Cerebellar nuclear complex (tissue), 1 donor: ENCODE data around the gene EYS.
"Not testable (repeated sequence)": the region's sequence is repeated elsewhere in the genome, so short reads cannot be mapped to it uniquely, and the experiment has no call there.

Experiments
- DNase-seq, 2 experiments: peaks; one replicate each; lab custom pipeline; 2025; lab: John Stamatoyannopoulos, UW

EYS gene

DNA sequence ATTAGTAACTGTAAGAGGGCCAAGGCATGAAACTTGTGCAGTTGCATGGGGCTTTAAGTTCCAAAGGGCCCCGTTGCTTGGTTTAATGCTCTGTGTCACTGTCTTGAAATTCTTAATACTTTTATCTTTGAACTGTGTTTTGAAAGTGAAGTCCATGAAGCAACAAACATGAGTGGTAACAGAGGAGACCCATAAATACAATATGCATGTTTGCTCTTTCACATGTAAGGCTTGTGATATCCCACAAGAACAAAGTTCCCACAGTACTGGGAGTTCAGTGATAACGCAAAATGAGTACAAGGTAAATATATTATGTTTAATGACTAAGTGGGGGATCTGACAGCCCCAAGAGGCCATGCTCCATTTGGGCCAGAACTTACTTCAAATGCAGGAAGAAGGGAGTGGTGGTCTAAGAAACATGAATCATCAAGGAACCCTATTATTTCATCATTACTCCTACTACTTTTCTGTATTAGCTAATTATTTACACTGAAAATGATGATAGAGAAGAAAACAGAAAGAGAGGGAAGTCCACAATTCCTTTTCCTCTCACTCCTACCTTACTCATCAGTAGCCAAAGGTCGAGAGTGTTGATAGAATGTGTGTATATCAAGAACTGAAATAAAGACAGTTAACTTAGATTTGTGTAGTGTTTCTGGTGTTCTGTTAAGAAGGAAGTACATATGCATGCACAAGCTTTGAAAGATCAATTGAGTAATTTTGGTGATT, 1914.1 kb downstream of the EYS start:
- no peak for DNase-seq

DNA sequence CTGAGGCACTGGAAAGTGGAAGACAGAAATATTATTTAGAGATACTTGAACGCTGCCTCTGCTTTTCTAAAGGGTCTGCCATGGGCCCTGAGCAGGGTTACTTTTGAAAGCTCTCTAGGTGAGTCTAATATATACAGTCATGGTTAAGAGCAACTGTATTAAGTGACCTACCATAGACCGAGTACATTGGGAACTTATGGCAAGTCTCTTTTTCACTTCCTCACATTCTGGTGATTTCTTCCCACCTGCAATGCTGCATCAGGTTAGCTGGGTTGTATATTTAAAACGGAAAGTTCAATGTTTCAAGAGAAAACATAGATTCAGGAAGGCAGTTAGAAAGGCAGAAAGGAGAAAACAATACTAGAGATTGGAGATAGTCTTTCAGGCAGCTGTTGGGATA, 1916.7 kb downstream of the EYS start:
- DNase-seq, result no peak

DNA sequence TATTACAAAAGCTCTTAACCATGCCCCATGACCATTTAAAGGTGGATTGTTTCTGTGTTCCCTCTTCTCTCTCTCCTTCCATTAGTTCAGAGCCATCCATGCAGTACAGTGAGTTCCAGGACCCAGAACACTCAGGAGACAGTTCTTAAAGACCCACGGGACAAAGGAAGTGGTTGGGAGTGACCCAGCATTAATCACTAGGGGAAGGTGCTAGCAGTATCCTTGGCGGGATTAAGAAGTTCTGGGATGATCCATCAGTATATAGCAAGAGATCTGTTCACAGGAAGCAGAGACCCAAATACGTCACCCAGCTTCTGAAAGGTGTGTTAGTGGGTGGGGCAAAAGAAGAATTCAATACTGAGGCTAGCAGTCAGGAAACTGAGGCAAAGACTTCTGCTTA, 1917.3 kb downstream of the EYS start:
- DNase-seq, result no peak

DNA sequence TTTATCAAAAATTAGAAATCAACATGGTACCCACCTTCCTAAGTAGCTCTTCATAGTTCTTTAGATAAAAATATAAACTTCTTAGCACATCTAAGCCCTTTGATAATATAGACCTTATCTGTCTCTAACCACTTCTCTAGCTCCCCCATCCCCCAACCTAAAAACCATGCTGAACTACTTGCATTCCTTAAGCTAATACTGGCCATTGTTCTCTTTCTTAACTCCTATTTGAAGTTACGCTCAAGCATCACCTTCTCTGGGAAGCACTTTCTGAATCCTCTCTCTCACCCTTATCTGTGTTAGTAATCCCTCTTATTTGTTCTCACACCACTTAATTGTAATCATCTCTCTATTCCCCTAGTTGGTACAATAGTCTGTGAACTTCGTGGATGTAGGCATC, 1918.5 kb downstream of the EYS start:
- no peak for DNase-seq

DNA sequence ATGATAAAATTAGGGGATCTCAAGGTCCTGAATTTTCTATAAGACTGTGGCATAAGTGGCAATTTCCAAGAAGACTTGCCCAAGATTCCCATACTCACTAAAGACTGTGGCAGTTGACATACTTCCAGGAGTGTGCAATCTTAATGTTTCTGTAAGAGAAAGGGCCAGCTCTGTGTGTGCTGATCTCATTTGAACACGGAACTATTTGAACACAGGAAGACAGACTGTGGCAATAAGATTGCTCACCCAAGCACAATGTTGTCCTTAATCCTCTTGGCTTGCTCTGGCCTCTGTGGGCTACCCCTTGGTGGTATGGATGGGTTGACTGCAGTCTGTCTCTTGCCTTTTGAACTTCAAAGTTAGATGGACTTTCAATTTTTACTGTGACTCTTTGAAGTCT, 1920.0 kb downstream of the EYS start:
- no peak for DNase-seq

DNA sequence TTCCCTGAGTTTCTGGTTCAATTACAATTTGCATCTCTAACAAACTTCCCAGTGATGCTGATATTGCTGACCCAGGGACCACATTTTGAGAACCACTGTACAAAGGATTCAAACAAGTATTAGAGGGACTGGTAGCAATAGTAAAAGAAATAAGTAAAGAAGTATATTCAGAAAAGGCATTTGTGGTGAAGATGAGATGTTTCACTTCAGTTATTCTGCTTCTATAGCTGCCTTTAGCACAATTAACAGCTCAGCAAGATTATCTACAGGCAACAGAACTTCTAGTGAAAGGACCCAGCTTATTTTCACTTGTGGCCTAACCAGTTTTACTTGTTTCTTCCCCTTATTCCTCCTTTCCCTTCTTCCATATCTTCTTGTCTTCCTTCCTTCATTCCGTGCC, 1922.0 kb downstream of the EYS start:
- no peak for DNase-seq

DNA sequence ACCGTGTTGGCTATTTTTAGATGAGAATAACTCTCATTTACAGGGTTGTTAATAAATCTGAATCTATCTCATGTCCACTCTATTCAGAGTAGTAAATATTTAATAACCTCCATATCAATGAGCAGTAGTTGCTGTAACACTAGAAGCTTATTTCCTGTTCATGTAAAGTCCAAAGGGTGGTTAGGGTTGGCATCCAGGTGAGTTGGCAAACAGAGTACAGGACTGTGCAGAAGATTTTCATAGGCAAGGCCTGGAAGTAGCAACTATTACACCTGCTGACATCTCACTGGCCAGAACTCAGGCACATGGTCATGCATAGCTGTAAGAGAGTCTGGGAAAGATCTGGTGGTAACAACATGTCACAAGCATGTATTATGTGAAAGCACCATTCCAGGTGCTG, 1923.9 kb downstream of the EYS start:
- DNase-seq, result no peak

DNA sequence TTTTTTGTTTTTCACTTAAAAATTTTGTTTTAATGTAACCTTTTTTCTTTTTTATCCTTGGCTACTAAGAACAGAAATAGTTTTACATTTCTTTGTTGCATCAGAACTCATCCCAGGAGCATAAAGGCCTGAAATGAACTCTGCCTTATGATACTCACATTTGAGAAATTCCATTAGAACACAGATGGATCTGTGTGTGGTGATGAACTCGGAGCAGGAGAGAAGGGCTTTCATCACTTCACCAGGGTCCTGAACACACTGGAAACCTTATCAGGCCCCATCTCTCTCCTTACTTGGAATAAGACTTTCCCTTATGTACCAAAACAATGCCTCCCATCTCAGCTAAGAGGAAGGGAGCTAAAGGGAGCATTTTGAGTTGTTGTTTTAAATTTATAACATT, 1932.1 kb downstream of the EYS start:
- DNase-seq, result no peak

DNA sequence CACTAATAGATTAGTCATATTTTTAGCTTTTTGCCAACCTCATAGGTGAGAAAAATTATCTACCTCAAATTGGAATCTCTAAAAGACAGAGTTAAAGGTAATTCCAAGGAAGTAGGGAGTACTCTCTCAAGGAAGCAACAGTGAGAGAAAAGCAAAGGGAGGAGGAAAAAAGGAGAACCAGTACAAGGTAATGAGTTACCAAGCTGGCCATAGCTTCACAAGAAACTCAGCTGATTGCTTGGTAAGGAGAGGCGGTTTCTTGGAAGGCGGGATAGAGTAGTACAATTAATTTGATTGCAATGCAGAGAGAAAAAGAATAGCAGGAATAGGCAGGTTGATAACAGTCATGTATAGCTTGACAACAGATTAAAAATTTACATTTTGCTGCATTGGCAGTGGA, 1933.8 kb downstream of the EYS start:
- DNase-seq, result no peak

DNA sequence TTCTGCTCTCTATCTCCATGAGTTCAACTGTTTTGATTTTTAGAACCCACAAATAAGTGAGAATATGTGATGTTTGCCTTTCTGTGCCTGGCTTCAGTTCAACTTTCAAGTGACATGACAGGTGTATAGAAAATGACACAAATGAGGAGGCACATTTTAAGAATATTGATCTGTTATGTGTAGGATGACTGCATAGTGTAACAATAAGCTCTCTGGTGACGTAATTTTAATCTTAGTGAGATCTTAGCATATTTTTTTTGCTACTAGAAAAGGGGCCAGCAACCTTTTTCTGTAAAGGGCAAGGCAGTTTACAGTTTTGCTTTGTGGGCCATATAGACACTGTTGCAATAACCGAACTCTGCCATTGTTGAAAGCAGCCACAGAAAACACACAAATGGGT, 1941.2 kb downstream of the EYS start:
- no peak for DNase-seq

DNA sequence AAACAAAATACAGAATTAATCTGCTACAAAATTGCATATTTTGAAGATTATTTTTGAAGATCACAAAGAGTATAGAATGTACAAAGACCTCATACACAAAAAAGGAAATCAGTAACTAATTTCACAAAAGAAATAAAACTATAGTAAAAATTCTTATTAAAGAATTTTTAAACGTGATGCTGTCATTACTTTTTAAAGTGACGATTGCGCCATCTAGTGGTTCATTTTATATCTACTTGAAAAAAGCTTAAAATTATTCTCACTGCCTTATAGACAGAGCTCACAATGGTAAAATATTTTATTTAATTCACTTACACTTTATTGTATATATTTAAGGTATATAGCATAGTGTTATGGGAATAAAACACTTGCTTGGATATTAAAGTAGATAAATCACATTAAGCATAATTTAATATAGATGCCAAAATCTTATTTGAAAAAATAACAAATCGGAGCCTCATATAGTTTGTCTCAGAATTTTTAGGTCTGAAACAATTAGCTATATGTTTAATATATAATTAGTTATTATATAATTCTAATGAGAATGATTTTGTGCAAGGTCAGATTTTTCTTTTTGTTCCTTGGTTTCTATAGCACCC, 1942.6 kb downstream of the EYS start:
- peak in 1 of 2 experiments; percentile 0 for DNase-seq

DNA sequence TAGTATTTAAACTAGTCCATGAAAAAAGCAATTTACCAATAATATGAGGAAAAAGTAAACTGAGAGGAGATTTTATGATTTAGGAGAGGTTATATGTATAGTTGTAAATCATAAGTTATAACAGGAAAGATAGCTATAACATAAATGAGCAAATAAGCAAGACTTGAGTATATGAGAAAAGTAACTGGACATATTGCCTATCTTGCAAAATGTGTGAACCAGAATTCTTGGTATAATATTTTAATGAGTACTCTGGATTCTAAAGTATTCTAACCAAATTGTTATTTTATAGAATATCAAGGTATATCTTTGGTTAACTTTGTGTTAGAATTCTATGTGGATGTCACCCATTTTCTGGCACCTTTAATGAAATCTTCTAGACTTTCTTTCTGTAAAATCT, 1946.8 kb downstream of the EYS start:
- DNase-seq, result no peak

DNA sequence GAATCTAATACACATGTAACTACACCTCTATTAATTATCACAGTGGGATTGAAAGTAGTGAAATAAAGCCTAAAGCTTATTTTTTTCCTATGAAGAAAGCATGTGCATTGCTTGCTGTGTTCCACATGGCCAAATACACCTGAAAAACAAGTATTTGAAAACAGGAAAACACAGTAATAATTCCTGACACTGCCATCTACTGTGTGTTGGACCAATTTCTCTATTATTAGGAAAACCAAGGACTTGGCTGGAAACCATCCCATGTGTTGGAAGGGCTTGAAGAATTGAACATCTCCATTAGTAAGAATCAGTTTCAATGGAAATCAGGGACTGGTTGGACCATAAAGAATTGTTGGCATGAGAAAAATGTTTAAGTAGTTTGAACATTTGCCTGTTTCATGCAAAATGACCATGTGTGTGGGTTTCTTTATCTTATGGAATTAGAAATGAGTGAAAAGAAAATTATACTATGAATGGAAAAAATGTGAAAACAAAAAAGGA, 1947.4 kb downstream of the EYS start:
- no peak for DNase-seq

DNA sequence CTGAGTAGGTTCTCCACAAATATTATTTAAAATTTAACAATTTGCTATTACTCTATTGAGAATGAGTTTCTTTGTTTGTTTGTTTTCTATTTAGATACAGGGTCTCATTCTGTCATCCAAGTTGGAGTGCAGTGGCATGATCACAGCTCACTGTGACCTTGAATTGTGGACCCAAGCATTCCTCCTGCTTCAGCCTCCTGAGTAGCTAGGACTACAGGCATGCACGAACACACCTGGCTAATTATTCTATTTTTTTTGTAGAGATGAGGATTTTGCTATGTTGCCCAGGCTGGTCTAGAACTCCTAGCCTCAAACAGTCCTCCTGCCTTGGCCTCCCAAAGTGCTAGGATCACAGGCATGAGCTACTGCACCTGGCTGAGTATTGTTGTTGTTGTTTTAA, 1949.2 kb downstream of the EYS start:
- DNase-seq, result no peak

DNA sequence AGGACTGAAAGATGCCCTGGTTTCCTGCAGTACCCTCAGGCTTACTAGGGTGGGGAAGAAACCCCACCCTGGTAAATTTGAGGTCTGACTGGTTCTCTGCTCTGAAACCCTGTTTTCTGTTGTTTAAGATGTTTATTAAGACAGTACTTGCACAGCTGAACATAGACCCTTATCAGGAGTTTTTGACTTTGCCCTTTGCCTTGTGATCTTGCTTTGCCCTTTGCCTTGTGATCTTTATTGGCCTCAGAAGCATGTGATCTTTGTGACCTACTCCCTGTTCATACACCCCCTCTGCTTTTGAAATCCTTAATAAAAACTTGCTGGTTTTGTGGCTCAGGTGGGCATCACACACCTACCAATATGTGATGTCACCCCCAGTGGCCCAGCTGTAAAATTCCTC, 1949.8 kb downstream of the EYS start:
- DNase-seq, result not testable (repeated sequence)

DNA sequence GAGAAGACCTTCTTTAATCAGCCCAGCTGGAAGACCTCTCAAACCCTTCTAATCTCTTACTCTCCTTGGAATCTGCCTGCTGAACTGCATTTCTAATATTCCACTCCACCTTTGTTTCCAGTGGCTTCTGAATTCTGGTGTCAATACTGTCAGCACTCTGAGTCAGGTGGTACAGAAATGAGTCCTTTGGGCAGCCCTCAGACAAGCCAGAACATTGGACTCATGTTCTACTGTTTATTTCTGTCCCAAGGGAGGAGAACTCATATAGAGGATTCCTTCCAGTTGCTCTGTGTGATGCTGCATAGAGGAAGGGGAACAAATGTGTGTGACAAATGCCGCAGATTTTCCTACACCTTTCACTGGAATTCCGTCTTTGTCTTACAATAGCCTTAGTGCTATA, 1956.6 kb downstream of the EYS start:
- DNase-seq, result no peak

DNA sequence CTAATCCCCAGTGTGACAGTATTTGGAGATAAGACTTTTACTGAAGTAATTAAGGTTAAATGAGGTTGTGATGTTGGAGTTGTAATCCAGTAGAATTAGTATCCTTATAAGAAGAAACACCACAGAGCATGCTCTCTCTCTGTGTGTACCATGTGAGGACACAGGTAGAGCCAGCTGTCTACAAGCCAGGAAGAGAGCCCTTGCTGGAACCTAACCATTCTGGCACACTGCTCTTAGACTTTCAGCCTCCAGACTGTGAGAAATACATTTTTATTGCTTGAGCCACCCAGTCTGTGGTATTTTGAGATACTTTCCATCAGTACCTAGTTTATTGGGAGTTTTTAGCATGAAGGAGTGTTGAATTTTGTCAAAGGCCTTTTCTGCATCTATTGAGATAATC, 1961.2 kb downstream of the EYS start:
- DNase-seq, result no peak

DNA sequence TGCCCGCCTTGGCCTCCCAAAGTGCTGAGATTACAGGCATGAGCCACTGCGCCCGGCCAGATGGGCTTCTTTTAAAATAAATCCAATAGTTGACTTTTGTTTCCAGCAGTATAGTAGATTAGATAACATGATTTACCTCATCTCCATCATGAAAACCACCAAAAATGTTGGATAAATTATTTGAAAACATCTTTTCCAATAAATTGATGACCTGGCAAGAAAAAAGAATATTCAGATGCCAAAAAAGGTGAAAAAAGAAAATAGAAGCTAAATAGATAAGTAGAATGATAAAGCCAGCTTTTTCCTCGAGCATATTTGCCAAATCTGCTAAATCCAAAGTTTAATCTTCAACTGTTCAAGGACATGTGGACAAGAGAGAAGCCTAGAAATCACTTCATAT, 1962.2 kb downstream of the EYS start:
- DNase-seq, result no peak

DNA sequence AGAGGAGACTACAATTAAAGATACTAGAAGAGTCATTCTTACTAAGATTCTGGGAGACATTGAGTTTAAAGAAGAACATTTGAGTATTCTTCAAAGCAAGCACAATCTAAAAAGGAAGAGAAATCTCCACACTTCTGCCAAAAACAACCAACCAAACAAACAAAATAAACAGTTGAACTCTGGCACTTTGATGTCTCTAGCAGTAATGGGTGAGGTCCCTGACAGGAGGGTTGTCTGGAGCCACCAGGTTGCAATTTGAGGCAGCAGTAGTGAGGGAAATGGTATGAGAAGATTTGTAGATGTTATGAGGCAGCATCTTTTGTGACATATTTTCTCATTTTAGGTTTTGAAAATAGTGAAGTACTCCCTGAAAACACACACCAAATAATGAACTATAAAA, 1963.3 kb downstream of the EYS start:
- DNase-seq, result no peak

DNA sequence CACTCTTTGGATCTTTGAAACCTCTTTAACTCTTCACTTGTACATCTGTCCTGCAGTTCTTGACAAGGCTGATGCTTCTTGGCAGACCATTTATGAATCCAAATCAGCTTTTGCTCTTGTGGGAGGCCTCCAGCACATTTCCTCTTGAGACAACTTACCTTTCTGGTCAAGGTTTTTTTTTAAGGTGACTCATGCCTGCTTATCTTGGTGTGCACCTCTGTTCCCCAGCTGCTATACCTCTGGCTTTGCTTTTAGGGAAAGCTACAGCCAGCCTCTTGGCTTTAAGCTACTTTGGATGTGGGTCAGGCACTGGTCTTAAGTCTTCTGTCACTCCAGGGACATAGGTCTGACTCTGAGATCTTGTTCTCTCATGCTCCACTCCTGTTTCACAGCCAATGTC, 1965.0 kb downstream of the EYS start:
- no peak for DNase-seq

DNA sequence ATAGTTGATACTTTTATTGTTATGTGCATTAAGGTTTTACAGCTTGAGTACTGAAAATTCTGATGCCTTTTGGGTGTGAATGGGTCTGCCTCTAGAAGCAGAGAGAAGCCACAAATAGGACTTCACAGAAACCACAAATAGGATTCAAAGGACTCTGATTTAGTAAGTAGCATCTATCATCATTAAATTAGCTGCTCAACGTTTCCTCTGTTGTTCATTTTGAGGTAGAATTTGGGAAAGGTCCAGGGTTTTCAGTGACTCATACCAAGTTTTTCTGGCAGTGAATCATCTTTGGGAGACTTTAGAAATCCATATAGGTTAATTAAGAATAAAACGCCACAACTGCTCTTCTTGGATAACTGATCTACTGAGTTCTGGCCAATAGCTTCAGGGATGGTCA, 1966.3 kb downstream of the EYS start:
- DNase-seq, result no peak

DNA sequence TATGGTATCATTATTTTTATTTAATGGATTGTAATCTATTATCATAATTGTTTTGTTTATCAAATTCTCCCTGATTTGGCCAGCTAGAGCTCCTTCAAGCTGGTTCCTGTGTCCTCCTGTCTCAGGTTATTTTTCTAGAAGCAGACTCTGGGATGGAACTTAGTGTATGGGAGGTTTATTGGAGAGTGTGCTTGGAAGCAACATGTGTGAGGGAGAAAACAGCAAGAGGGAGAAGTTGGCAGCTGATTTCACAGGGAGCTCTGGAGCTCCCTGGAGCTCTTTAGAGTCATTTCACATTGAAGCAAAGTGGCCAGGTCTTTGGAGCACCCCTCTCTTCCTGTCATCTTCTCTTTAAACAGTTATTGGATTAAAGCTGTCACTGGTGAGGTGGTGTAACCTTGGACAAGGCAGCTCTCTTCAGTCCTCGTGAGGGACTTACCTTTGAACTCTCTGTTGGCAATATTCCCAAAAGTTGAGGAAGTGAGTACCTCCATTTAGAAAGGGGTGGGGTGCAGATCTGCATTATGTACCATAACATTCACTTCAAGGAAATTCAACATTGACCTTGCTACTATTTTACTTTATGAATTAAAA, 1967.8 kb downstream of the EYS start:
- no peak for DNase-seq

DNA sequence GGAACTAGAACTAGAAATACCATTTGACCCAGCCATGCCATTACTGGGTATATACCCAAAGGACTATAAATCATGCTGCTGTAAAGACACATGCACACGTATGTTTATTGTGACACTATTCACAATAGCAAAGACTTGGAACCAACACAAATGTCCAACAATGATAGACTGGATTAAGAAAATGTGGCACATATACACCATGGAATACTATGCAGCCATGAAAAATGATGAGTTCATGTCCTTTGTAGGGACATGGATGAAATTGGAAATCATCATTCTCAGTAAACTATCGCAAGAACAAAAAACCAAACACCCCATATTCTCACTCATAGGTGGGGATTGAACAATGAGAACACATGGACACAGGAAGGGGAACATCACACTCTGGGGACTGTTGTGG, 1968.8 kb downstream of the EYS start:
- DNase-seq, result not testable (repeated sequence)

DNA sequence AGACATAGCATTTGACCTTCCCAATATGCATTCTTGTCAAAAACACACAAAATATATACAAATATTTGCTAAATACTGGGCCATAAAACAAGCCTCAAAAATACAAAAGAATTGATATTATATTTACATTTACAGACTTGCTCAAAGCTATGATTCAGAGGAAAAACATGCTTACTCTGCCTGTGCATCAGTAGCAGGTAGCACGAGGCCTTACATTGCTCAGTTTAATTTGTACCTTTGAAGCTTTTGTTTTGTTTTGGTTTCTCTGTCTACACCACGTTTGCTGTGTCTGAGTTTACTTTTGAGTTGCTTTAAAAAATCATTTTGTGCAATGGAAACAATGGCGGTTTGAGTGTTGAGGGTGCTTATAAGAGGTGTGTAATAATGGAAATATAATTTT, 1972.1 kb downstream of the EYS start:
- no peak for DNase-seq
